ENCODE measurements around the gene CD302.

- TF ChIP-seq CTCF (conservative IDR thresholded peaks at IDR 0.05 in 1 of 2, IDR thresholded peaks at IDR 0.05 in 1 of 2; ENCODE audit: extremely low read depth in 1 of 2, insufficient read depth in 1 of 2, low read depth in 1 of 2, low read length in 2 of 2) (no peak), EZH2 (IDR thresholded peaks at IDR 0.05; ENCODE audit: borderline replicate concordance, low read length) (no peak)
Observed at GRCh38 chr2:159728629-159729028, 69.4 kb downstream of the CD302 start.

All from mammary epithelial cell (primary cell).